AG09319 (cell line): ENCODE measurements around the gene ABCC3.
"Not testable (repeated sequence)": the region's sequence is repeated elsewhere in the genome, so short reads cannot be mapped to it uniquely, and the experiment has no call there.

Source experiments
- DNase-seq: peaks from one replicate; pipeline ENCODE4 v3.0.0-alpha.2; 2010; ENCODE audit warnings: low read depth; ENCODE audit errors: extremely low read depth
- TF ChIP-seq, protein P1 (sequence below): IDR thresholded peaks from 2 replicates; pipeline ENCODE4 v1.5.1; 2011; ENCODE audit warnings: low read depth, mild to moderate bottlenecking, inconsistent platforms, low read length, moderate library complexity

ABCC3 gene

DNA sequence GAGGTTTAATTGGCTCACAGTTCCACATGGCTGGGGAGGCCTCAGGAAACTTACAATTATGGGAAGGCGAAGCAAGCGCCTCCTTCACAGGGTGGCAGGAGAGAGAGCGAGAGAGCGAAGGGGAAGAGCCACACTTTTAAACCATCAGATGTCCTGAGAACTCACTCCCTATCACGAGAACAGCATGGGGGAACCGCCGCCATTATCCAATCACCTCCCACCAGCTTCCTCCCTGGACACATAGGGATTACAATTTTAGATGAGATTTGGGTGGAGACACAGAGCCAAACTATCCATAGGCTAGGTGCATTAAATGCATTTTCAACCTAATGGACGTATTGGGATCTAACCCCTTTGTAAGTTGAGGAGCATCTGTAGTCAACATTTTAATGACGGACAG, 78.0 kb downstream of the ABCC3 start:
- TF ChIP-seq, protein P1, sequence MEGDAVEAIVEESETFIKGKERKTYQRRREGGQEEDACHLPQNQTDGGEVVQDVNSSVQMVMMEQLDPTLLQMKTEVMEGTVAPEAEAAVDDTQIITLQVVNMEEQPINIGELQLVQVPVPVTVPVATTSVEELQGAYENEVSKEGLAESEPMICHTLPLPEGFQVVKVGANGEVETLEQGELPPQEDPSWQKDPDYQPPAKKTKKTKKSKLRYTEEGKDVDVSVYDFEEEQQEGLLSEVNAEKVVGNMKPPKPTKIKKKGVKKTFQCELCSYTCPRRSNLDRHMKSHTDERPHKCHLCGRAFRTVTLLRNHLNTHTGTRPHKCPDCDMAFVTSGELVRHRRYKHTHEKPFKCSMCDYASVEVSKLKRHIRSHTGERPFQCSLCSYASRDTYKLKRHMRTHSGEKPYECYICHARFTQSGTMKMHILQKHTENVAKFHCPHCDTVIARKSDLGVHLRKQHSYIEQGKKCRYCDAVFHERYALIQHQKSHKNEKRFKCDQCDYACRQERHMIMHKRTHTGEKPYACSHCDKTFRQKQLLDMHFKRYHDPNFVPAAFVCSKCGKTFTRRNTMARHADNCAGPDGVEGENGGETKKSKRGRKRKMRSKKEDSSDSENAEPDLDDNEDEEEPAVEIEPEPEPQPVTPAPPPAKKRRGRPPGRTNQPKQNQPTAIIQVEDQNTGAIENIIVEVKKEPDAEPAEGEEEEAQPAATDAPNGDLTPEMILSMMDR: no peak
- DNase-seq: no peak

GRCh38 chr17:50715471-50715870, 80.8 kb downstream of the ABCC3 start:
- TF ChIP-seq, protein P1: no peak
- DNase-seq: no peak

DNA sequence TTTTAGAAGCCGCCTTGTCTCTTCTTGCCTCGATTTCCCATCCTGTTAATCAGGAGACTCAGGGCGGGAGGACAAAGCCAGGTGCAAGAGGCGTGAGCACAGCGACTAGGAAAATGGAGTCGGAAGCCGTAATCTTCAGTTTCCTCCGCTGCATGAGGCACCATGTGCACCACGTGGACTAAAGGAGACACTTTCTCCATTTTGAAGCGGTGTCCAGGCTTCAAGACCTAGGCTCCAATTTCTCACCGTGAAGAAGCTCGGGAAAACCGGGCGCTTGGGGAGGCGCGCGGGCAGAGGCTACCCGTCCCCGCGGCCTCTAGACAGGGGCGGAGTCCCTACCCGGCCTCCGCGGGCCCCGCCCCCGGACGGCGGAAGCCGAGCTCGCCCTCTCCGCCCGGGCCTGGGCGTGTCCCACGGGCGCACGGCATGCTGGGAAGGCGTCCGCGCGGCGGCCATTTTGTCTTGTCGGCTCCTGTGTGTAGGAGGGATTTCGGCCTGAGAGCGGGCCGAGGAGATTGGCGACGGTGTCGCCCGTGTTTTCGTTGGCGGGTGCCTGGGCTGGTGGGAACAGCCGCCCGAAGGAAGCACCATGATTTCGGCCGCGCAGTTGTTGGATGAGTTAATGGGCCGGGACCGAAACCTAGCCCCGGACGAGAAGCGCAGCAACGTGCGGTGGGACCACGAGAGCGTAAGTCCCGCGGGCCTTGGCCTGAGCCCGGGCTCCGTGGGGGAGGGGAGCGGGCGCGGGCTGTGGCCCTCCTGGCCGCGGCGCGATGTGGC, 84.7 kb downstream of the ABCC3 start, which contains the start of gene LUC7L3:
Gene LUC7L3, plus strand, starts transcription at position 460 of the 780 bp plus-strand sequence. Its CDS starts 130 bp downstream, at position 590.
- peak; percentile 83 for DNase-seq
- TF ChIP-seq, protein P1: no peak

GRCh38 chr17:50719924-50720794, 85.5 kb downstream of the ABCC3 start:
- DNase-seq: no peak
- TF ChIP-seq, protein P1: no peak

- TF ChIP-seq, protein P1: no peak
- no peak for DNase-seq
Observed at GRCh38 chr17:50721194-50722010, 86.7 kb downstream of the ABCC3 start.

GRCh38 chr17:50722746-50723145, 88.1 kb downstream of the ABCC3 start:
- TF ChIP-seq, protein P1: no peak
- DNase-seq: no peak

DNA sequence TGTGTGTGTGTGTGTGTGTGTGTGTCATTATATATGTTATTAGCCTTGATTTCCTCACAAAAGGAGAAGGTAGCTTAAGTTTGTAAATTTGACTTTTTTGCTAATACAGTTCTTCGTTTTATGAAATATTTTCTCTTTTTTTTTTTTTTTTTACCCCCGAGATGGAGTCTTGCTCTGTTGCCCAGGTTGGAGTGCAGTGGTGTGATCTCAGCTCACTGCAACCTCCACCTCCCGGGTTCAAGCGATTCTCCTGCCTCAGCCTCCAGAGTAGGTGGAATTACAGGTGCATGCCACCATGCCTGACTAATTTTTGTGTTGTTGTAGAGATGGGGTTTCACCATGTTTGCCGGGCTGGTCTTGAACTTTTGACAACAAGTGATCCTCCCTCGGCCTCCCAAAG, 89.9 kb downstream of the ABCC3 start:
- DNase-seq: not testable (repeated sequence)
